Measurements from ENCODE around the gene PPP2R5E.

- TF ChIP-seq CTCF (IDR thresholded peaks at IDR 0.05; ENCODE audit: low read depth, low read length) (no peak), MYC (IDR thresholded peaks at IDR 0.05; ENCODE audit: low read depth, low read length) (no peak), POLR2A (IDR thresholded peaks at IDR 0.05; ENCODE audit: extremely low read depth, insufficient read length) (no peak)
Measured at GRCh38 chr14:63413009-63413408, 130.2 kb downstream of the PPP2R5E start.

All from NB4 (cell line).